Central memory CD4-positive, alpha-beta T cell (primary cell): ENCODE results near the gene DZIP1.

Experiments
- DNase-seq: peaks from one replicate; pipeline ENCODE4 v3.0.0; 2022

Gene DZIP1

DNA sequence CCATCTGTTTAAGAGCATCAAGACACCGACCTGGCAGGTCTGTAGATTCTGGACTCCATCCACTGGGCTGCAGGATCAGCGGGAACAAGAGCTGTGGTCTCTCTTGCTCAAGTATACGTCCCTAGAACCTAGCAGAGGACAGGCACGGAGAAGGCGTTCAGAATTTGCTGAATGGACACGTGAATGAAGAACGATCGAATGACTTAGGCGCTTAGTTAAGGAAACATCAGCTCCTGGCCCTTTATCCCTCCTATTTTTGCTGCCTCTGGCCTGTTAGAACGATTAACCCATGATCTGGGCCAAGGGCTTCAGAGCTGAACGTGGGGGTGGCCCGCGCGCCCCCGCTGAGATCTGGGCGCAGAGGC is 953 bp downstream of the DZIP1 start:
- no peak for DNase-seq

GRCh38 chr13:95642999-95643398 is 1.5 kb downstream of the DZIP1 start:
- DNase-seq, result no peak

DNA sequence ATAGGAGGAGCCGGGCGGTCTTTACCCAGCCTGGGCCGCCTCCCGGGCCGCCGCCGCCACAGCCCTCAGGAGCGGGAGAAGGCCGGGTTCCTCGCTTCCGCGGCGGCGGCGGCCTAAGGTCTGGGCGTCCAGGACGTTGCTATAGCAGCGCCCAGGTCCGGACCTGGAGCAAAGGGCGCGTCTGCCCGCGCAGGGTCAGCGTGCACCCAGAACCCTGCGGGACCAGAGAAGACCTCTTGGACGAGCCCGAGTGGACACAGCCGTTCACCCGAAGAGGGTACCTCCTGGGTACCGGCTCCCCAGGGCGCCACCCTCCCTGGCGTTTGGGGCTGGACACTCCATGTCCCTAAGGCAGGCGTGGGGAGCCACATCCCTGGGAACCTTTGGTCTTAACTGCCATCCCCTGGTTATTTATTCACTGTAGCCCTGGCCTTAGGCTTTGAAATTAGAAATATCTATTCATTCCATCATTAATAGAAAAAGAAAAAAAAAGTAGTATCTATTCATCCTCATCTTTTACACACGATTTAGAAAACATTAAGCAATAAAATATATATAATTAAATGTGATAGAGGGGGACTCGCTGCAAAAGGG is 2.4 kb downstream of the DZIP1 start:
- no peak for DNase-seq

GRCh38 chr13:95641291-95642027 is 3.0 kb downstream of the DZIP1 start:
- no peak for DNase-seq

DNA sequence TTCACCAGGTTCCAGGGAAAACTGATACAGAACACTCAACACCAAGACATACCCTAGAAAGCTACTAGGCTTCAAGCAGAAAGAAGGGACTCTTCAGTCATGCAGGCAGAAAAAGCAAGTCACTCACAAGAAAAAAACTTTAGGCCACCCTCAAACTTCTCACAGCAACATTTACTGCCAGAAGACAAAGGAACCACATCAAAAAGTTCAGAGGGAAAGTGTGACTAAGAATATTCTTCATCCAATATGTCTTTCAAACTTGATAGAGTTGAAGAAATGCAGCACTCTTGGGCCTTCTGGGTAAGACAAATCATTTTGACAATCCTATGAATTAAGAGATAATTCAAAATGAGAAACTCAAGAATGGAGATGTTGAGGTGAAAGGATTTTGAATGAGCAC is 7.7 kb downstream of the DZIP1 start:
- DNase-seq, result no peak

GRCh38 chr13:95630593-95630992 is 13.9 kb downstream of the DZIP1 start:
- no peak for DNase-seq

GRCh38 chr13:95629071-95629470 is 15.4 kb downstream of the DZIP1 start:
- no peak for DNase-seq

GRCh38 chr13:95628488-95628887 is 16.0 kb downstream of the DZIP1 start:
- DNase-seq, result no peak

DNA sequence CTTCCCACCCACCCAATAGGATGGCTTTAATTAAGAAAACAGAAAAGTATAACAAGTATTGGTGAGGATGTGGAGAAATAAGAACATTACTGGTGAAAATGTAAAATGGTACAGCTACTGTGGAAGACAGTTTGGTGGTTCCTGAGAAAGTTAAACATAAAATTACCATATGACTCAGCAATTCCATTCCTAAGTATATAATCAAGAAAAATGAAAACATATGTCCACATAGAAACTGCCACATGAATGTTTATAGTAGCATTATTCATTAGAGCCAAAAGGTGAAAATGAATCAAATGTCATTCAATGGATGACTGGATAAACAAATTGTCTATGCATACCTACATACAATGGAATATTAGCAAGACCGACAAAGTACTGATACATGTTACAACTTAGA is 16.9 kb downstream of the DZIP1 start:
- DNase-seq, result no peak

GRCh38 chr13:95626768-95627167 is 17.7 kb downstream of the DZIP1 start:
- no peak for DNase-seq

DNA sequence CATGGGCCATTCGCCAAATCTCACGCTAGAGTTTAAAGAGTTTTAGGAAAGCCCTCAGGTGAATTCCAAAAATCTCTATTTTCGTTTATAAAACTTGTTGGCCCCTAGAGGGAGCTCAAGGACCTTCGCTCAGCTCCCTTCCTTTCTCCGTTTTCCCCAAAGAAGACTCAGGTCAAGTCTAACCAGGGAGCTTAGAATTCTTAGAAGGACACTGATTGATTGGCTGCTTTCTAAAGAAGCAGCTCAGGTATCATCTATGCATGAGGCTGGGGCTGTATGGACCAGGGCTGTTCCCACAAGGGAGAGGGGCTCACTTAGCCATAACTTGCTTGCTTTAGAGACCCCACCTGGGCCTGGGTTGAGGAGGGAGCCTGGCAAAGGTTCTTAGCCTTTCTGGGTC is 20.5 kb downstream of the DZIP1 start:
- peak; percentile 8 for DNase-seq

DNA sequence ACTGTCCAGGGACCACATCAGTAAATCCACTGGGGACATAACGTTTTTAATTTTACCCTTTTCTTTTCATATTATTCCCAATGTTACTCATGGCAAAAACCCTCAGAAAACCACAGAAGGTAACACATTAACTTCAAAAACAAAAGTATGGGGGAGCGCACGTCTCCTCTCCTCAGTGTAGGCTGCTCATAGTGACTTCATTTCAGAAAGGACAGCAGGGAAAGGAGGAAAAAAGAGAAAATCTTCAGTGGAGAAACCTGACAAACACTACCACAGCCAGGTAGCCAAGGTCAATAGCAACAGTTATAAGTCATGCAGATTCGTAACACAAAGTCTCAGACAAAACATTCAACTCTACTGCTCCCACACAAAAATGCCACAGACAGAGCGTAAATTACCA is 21.4 kb downstream of the DZIP1 start:
- DNase-seq, result no peak

GRCh38 chr13:95620825-95621498 is 23.5 kb downstream of the DZIP1 start:
- no peak for DNase-seq

DNA sequence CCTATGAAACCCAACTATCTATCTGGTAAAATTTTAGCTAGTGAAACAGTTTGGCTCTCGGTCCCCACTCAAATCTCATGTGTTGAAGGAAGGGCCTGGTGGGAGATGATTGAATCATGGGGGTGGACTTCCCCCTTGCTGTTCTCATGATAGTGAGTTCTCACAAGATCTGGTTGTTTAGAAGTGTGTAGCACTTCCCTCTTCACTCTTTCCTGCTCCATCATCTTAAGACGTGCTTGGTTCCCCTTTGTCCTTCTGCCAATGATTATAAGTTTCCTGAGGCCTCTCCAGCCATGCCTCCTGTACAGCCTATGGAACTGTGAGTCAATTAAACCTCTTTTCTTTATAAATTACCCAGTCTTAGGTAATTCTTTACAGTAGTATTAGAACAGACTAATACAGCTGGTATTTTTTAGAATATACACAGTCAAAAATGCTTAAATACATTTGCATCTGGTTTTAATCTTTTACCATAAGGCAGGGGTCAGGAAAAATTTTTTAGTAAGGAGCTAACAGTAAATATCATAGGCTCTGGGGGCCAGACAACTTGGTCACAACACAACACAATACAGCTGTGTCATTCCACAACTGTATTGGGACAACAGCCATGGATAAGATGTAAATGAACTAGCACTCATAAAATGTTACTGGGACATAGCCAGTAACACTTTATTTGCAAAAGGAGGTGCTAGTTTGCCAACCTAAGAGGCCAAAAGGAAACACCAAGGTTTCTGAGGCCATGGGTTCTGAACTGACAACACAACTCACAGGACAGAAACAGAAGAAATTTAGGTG is 24.3 kb downstream of the DZIP1 start:
- no peak for DNase-seq

GRCh38 chr13:95615539-95615938 is 29.0 kb downstream of the DZIP1 start:
- DNase-seq, result no peak

- no peak for DNase-seq
Measured at GRCh38 chr13:95614641-95615245, 29.8 kb downstream of the DZIP1 start.

DNA sequence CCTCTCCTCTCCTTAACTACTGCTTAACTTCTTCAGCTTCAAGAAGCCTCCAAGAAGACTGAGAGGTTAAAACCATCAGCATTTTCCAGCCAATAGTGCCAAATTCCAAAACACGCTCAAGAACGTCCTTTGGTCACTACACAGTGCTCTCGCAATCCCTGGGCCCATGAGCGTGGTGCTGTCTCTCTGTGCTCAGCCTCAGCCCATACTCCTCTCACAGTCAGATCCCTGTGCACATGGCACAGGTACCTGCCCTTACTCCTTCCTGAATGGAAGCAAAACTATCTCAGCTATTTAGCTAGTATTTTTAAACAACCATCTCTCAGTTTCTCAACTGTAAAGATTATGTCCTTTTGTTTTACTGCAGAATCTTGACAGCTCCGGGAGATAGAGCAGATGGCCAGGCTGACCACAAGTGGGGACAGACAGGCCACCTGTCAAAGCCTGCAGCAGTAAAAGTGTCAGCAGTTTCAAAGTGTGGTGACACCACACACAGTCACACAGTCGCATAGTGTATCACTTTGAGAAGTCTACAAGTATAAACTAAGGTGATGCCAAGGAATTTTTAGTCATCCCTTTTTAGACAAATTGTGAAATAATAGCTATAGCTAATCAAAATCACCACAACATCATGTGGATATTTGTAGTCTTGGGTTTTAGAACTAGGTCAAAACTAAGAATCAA is 35.7 kb downstream of the DZIP1 start:
- DNase-seq, result no peak

DNA sequence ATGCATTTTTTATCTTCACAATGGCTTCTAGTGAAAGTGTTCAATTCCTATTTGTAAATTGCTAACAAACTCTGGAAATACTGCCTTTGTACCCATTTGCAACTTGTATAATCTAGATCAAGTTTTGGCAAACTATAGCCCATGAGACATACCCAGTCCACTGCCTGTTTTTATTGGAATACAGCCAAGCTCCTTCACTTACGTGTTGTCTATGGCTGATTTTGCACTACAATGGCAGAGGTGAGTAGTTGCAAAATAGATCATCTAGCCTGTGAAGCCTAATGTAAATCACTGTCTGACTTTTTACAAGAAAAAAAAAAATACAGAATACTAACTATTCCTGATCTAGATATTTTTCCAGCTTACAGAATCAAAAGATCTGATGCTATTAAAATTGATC is 37.1 kb downstream of the DZIP1 start:
- DNase-seq, result no peak

GRCh38 chr13:95605448-95606125 is 38.9 kb downstream of the DZIP1 start:
- no peak for DNase-seq

- DNase-seq, result no peak
Measured at GRCh38 chr13:95604556-95604915, 40.0 kb downstream of the DZIP1 start.

DNA sequence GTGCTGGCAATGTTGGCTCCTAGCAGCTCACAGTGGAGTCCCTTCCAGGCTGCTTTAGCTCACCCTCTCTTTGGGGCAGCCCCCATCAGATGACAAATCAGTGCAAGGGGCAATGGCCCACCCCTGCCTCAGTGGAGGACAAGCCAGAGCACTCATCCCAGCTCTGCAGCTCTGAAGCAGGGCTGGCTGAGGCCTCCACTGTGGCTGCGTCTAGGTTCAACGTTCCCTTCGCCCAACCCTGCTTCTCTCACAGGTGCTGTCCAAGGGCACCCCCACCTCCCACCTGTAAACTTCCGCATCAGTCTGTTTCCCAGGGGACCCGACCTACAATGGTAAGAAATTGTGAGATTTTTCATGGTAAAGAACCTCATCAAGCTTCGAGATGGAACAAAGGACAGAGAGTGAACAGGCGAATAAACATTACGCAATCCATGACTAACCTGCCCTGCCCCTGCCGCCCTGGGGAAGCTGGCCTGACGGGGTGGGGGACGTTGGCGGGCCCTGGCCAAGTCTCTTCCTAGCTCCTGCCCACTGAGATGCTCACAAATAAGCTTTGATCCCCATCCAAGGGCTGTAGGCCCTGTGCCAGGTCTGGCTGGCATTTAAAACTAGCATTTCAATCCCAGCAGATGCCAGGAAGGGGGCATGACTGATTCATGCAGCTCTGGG is 40.5 kb downstream of the DZIP1 start:
- no peak for DNase-seq
